GM18498 (cell line): ENCODE data around the gene WRAP53.

Experiments
- ATAC-seq: cut with Tn5 transposase; IDR thresholded peaks from one replicate; pipeline ENCODE4 v1.9.1; 2021; ENCODE audit warnings: mild to moderate bottlenecking, moderate library complexity; ENCODE audit not compliant: unreplicated experiment

Gene WRAP53

GRCh38 chr17:7707858-7708750, 19.8 kb downstream of the WRAP53 start:
- ATAC-seq = no peak

DNA sequence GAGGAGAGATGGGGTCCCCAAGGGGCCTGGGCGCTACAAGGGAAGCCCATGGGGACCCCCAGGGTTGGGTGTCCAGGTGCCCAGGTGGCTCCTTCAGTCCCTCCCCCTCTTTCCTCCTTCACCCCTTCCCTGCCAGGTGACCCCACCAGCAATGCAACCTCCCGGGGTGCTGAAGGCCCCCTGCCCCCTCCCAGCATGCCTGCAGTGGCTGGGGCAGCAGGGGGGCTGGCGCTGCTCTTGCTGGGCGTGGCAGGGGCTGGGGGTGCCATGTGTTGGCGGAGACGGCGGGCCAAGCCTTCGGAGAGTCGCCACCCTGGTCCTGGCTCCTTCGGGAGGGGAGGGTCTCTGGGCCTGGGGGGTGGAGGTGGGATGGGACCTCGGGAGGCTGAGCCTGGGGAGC, 20.8 kb downstream of the WRAP53 start:
- no peak for ATAC-seq

GRCh38 chr17:7710301-7710700, 22.0 kb downstream of the WRAP53 start:
- no peak for ATAC-seq

DNA sequence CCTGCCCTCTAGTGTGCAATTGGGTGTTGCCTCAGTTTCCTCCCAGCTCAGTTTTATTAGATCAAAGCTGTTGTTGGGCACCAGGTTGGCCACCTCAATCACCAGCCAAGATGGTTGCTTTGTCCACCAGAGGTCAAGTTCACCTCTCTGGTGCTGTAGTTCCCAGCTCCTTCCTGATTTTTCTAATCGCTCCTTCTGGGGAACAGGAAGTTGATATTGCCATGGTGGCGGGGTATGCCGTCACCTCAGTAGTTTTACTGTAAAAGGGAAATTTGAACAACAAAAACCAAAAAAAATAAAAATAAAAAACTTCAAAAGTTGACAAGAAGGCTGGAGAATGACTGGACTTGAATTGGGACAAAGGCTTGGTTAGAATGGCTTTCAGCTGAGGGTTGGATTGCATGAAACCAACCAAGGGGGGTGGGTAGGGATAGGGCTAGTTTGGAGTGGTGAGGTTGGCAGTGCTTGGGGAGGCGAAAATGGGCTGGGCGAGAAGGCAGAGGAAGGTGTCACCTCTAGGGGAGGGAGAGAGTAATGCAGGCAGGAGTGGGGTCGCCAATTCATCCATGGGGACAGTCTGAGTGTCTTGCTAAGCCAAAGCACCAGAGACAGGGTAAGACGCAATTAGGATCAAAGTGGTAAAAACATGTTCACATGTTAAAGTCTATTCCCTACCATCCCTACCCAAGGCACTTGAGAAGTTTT, 22.9 kb downstream of the WRAP53 start:
- no peak for ATAC-seq

GRCh38 chr17:7712111-7712771, 24.0 kb downstream of the WRAP53 start:
- ATAC-seq = no peak

GRCh38 chr17:7713782-7714181, 25.5 kb downstream of the WRAP53 start:
- ATAC-seq = no peak

GRCh38 chr17:7714721-7715594, 26.7 kb downstream of the WRAP53 start:
- ATAC-seq = no peak

DNA sequence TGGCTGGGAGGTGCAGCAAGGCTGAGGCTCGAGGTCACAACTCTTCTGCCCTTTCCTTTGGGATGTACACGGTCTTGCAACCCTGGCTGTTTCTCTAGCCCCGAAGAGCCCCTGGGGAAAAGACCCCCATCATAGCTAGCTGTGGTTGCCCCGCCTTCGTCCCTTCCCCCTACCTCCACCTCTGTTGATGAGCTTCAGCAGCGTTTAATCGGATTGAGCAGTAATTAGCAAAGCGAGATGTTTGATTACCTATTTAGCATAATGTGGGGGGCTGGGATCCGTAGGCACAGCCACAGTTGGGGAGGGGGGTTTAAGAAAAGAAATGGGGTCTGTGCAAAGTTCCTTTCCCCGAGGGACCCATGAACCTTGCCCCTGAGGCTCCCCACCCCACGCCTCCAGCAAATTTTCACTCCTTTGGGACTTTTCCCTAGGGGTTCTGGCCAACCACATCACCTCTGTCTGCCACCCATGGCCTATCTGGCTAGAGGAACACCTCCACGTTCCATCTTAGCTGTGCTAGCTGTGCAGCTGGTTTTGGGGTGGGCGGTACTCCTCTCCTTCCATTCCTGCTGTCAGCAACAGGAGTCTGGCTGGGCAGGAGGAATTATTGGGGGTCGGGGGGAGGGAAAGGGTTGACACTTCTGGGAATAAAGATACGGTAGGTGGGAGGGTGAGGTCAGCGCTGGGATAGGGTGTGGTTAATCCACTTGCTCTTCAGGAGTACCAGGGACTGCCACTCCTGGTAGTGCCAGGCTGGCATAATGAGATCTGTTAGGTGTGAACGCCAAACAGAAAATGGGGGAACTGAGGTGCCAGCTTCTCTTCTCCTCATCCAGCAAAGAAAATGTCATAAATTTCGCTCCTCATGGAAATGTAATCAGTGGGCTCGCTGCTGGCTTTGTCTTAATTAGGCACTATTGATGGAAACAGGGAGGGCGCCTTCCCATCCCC, 27.9 kb downstream of the WRAP53 start:
- ATAC-seq = no peak

DNA sequence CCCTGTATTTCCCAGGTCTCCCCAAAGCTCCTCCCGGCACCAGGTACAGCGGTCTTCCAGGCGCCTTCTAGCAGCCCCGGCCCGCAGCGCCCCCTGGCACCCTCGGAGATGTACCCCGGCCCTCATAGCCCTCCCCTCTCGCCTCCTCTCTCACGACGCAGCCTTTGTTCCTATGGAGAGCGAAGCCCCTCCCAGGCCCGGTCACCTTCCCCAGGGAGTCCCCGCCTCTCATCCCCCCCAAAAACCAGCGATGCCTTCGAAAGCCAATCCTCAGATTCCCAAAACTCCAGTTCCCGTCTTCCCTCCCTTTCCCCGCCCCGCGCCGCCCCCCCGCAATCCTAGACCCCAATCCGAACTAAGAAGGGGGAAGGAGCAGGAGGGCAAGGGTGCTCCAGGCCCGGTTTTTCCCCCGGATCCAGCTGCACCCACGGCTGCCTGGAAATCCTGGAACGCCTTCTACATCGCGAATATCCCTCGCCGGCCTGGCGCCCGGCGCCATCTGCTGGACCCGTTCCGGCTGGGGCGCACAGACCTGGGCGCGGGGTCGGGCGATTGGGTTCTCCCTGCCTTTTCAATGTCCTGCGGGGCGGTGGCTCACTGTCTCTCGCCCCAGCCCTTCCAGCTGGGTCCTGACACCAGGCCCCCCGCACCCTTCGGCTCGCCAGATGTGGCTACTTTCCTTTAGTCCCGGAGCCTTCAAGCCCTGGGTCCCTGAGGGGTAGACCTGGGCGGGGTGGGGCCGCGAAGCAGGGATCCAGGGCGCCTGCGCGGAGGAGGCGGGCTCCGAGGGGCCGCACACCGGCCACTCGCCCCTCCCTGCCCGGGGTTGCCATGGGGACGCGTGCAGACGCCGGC, 28.9 kb downstream of the WRAP53 start, which contains the start of gene DNAH2:
Gene DNAH2, plus strand, starts transcription at position 844 of the 855 bp plus-strand sequence. CDS start 1,991 bp downstream, outside the sequence.
- no peak for ATAC-seq

- ATAC-seq = no peak
Observed at GRCh38 chr17:7717756-7718350, 29.6 kb downstream of the WRAP53 start.

GRCh38 chr17:7719661-7720060, 31.4 kb downstream of the WRAP53 start:
- no peak for ATAC-seq

DNA sequence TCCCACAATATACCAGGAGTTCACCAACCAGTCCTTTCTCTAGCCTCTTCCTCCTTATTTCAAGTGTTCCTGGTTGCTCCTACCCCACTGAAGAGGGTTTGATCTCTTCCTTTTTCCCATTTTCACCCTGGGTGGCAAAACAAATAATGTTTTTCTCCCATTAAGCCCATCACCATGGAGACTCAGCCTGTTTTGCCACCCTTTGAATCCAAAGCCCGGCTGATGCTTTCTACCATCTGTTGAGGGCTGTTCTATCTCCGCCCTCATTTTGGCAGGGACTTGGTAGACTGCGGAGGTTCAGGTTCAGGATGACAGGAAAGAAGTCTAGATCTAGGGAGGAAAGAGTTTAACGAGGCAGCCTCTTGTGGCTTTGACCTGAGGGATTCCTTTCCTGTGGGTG, 31.8 kb downstream of the WRAP53 start:
- no peak for ATAC-seq

DNA sequence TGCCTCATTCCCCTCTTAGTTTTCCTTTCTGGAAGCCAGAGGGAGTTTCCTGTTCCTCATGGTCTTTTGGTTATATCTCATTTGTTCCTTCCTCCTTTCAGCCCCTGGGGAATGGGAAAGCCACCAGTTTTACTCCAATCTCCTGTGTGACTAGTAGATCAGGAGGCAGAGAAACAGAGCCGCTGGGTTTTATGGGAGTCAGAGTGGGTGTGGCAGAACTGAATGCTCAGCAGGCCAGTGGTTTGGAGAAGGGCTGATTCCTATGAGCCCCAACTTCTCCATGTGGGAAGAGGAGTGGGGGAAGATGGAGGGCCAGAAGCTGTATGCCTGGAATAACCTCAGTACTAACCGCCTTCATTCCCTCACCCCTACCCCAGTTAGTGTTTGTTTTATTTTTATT, 33.3 kb downstream of the WRAP53 start:
- no peak for ATAC-seq

- ATAC-seq = no peak
Observed at GRCh38 chr17:7727886-7728285, 39.6 kb downstream of the WRAP53 start.

- ATAC-seq = no peak
Observed at GRCh38 chr17:7729816-7730215, 41.5 kb downstream of the WRAP53 start.

GRCh38 chr17:7732981-7733539, 44.8 kb downstream of the WRAP53 start:
- no peak for ATAC-seq

- ATAC-seq = no peak
Observed at GRCh38 chr17:7737601-7738000, 49.3 kb downstream of the WRAP53 start.

- no peak for ATAC-seq
Observed at GRCh38 chr17:7739746-7740145, 51.5 kb downstream of the WRAP53 start.
